Sigmoid colon (tissue), 7 donors: Measurements from ENCODE around the gene VWA5B1. TPM values are rescaled to one million over a fixed set of nuclear protein-coding genes. Genes with fewer than 3 reads are reported as not detected.

Experiments
- DNase-seq: peaks from one replicate; pipeline ENCODE4 v3.0.0-alpha.2; 2019
- H3K27ac ChIP-seq, 4 donors: fragments of 200-600 bp; sonication (generic); one replicate each; pipeline ENCODE4 v1.5.1; 2016 to 2019; ENCODE audit warnings: mild to moderate bottlenecking in 1 of 4
- H3K27me3 ChIP-seq, 3 donors: fragments of 200-600 bp; sonication (generic); one replicate each; pipeline ENCODE4 v1.5.1; 2019; ENCODE audit warnings: mild to moderate bottlenecking in 1 of 3
- H3K36me3 ChIP-seq, 4 donors: fragments of 200-600 bp; sonication (generic); one replicate each; pipeline ENCODE4 v1.5.1; 2016 to 2019
- H3K4me1 ChIP-seq, 4 donors: fragments of 200-600 bp; sonication (generic); one replicate each; pipeline ENCODE4 v1.5.1; 2017 to 2019
- H3K4me3 ChIP-seq, 4 donors: fragments of 200-600 bp; sonication (generic); one replicate each; pipeline ENCODE4 v1.5.1; 2017 to 2019; ENCODE audit warnings: mild to moderate bottlenecking in 2 of 4, moderate library complexity in 1 of 4
- H3K9me3 ChIP-seq, 4 donors: fragments of 200-600 bp in 3 of 4; sonication (generic) in 3 of 4; one replicate each; pipeline versions ENCODE4 v1.5.1 to v1.6.1; 2013 to 2019
- CTCF ChIP-seq, 4 experiments: fragments of 450-650 bp in 3 of 4; fragments of 200-600 bp in 1 of 4; IDR thresholded peaks; one replicate each; pipeline ENCODE4 v1.5.1; 2016 to 2019; ENCODE audit warnings: antibody characterized with exemption in 4 of 4, mild to moderate bottlenecking in 3 of 4, moderate library complexity in 2 of 4
- EP300 ChIP-seq, 4 donors: sonication (generic); formaldehyde crosslinking; IDR thresholded peaks; one replicate each; pipeline ENCODE4 v1.6.1; 2017; ENCODE audit warnings: antibody characterized with exemption in 4 of 4
- POLR2A ChIP-seq, 2 donors: fragments of 450-650 bp; IDR thresholded peaks; one replicate each; pipeline ENCODE4 v1.6.1; 2016; ENCODE audit warnings: antibody characterized with exemption in 2 of 2, mild to moderate bottlenecking in 2 of 2, moderate library complexity in 2 of 2
- POLR2AphosphoS5 ChIP-seq, 4 donors: sonication (generic); formaldehyde crosslinking; IDR thresholded peaks; one replicate each; pipeline ENCODE4 v1.6.1; 2017; ENCODE audit warnings: antibody characterized with exemption in 4 of 4
- WGBS, 2 donors: extraction: QIAGEN DNeasy Blood & Tissue Kit; methylation state at CpG; one replicate each; pipeline ENCODE4 v1.1.7; 2013; 5-methylcytosine and 5-hydroxymethylcytosine counted together
- intact Hi-C: fragments of 100-400 bp; cut with DNase I; formaldehyde crosslinking; loops from one replicate; pipeline ENCODE4 v1.15.1; 2023
- polyA plus RNA-seq, 3 donors: library from polyadenylated mRNA; stranded (reverse); fragments of 200-250 nt; gene quantifications; one replicate each; pipeline ENCODE4 v1.2.3, GENCODE V29; 2013
- total RNA-seq, 4 donors: library from RNA; depleted of rRNA; stranded (reverse); fragments of >200 nt; gene quantifications; one replicate each; pipeline ENCODE4 v1.1.0, GENCODE V29; 2016
- donor health status: healthy with polysubstance abuse.
- donor health status: Bipolar disorder and iron deficiency.
- donor health status: healthy.

The VWA5B1 gene
- total RNA-seq: under 1 TPM in 1 of 4 donors, not detected in 3; 0.16 TPM
- under 1 TPM in 1 of 3 donors, not detected in 2; 0.22 TPM for polyA plus RNA-seq

- TF ChIP-seq EP300 (IDR thresholded peaks at IDR 0.05): no peak
- no peak for TF ChIP-seq POLR2A (IDR thresholded peaks at IDR 0.05)
- TF ChIP-seq CTCF (IDR thresholded peaks at IDR 0.05): no peak
- no peak for TF ChIP-seq POLR2AphosphoS5 (IDR thresholded peaks at IDR 0.05)
- Histone ChIP-seq H3K27ac (no peak within 1 kb of the TSS), H3K36me3 (no peaks in the 10 kb centered on the region), H3K4me3 (no peak within 1 kb of the TSS), H3K9me3 (no peaks in the 10 kb centered on the region), H3K27me3 (peaks cover 6 to 52% (median 36%) of the 10 kb centered on the region in 3 donors), H3K4me1 (peaks cover 0 to 7% (median 3%) of the 10 kb centered on the region in 4 donors)
- WGBS, 2 donors: 21 to 54% methylated on average over 16 of the region's 16 CpGs
- intact Hi-C loops: no loop called here
- no peak for DNase-seq
Measured at GRCh38 chr1:20290624-20291597, at the start of gene VWA5B1. VWA5B1 (plus strand) TSS chr1:20290875; CDS start chr1:20310602, 19,727 bp downstream.

- Histone ChIP-seq H3K4me3 (no peak overlapping the region), H3K27ac (no peak overlapping the region), H3K9me3 (no peaks in the 10 kb centered on the region), H3K4me1 (no peaks in the 10 kb centered on the region), H3K36me3 (no peaks in the 10 kb centered on the region), H3K27me3 (peaks cover 0 to 28% (median 7%) of the 10 kb centered on the region in 3 donors)
- no peak for DNase-seq
- intact Hi-C loops: no loop called here
- WGBS, 2 donors: 90 to 95% methylated on average over 37 of the region's 37 CpGs
- TF ChIP-seq POLR2A (IDR thresholded peaks at IDR 0.05) (no peak), CTCF (IDR thresholded peaks at IDR 0.05) (no peak), POLR2AphosphoS5 (IDR thresholded peaks at IDR 0.05) (no peak), EP300 (IDR thresholded peaks at IDR 0.05) (no peak)
Measured at GRCh38 chr1:20242890-20243479, 47.7 kb upstream of the VWA5B1 start.

- H3K27me3 ChIP-seq: peaks cover 0 to 11% (median 0%) of the 10 kb centered on the region in 3 donors
- peaks cover 0 to 6% (median 2%) of the 10 kb centered on the region in 4 donors for H3K4me1 ChIP-seq
- TF ChIP-seq POLR2A (IDR thresholded peaks at IDR 0.05) (no peak), CTCF (IDR thresholded peaks at IDR 0.05) (no peak), EP300 (IDR thresholded peaks at IDR 0.05) (no peak), POLR2AphosphoS5 (IDR thresholded peaks at IDR 0.05) (no peak)
- H3K27ac ChIP-seq: no peak overlapping the region
- intact Hi-C loops: no loop called here
- no peak overlapping the region for H3K4me3 ChIP-seq
- no peaks in the 10 kb centered on the region for H3K36me3 ChIP-seq
- H3K9me3 ChIP-seq: no peaks in the 10 kb centered on the region
- WGBS, 2 donors: 35 to 46% methylated on average over 4 of the region's 4 CpGs
- DNase-seq: no peak
Measured at GRCh38 chr1:20248971-20249612, 41.6 kb upstream of the VWA5B1 start.

- peak; percentile 64 for DNase-seq
- 9 to 48% methylated on average over 7 of the region's 7 CpGs for WGBS, 2 donors
- H3K4me3 ChIP-seq: no peak overlapping the region
- H3K36me3 ChIP-seq: no peaks in the 10 kb centered on the region
- H3K9me3 ChIP-seq: no peaks in the 10 kb centered on the region
- H3K4me1 ChIP-seq: peaks cover 0 to 6% (median 3%) of the 10 kb centered on the region in 4 donors
- peaks cover 0 to 10% (median 0%) of the 10 kb centered on the region in 3 donors for H3K27me3 ChIP-seq
- H3K27ac ChIP-seq: no peak overlapping the region
- TF ChIP-seq POLR2AphosphoS5 (IDR thresholded peaks at IDR 0.05) (no peak), POLR2A (IDR thresholded peaks at IDR 0.05) (no peak), EP300 (IDR thresholded peaks at IDR 0.05) (no peak), CTCF (IDR thresholded peaks at IDR 0.05) (no peak)
- intact Hi-C loops: no loop called here
Measured at GRCh38 chr1:20250340-20250989, 40.2 kb upstream of the VWA5B1 start.
